ENCODE data around the gene PRPF19.

The PRPF19 gene

GRCh38 chr11:60915248-60915914 lies 9.0 kb upstream of the PRPF19 start:
- peak overlapping the region; percentile 91 for H3K4me3 ChIP-seq (ENCODE audit: low read depth, low read length)
- TF ChIP-seq, protein P1, sequence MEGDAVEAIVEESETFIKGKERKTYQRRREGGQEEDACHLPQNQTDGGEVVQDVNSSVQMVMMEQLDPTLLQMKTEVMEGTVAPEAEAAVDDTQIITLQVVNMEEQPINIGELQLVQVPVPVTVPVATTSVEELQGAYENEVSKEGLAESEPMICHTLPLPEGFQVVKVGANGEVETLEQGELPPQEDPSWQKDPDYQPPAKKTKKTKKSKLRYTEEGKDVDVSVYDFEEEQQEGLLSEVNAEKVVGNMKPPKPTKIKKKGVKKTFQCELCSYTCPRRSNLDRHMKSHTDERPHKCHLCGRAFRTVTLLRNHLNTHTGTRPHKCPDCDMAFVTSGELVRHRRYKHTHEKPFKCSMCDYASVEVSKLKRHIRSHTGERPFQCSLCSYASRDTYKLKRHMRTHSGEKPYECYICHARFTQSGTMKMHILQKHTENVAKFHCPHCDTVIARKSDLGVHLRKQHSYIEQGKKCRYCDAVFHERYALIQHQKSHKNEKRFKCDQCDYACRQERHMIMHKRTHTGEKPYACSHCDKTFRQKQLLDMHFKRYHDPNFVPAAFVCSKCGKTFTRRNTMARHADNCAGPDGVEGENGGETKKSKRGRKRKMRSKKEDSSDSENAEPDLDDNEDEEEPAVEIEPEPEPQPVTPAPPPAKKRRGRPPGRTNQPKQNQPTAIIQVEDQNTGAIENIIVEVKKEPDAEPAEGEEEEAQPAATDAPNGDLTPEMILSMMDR (IDR thresholded peaks at IDR 0.05; ENCODE audit: insufficient read depth, low read depth, low read length, missing control alignments), result peak; percentile 36
- peak; percentile 89 for DNase-seq (ENCODE audit: low read depth)

GRCh38 chr11:60914633-60915247 lies 8.4 kb upstream of the PRPF19 start:
- TF ChIP-seq, protein P1 (IDR thresholded peaks at IDR 0.05; ENCODE audit: insufficient read depth, low read depth, low read length, missing control alignments), result no peak
- H3K4me3 ChIP-seq (ENCODE audit: low read depth, low read length), result peak overlapping the region; percentile 91
- peak; percentile 44 for DNase-seq (ENCODE audit: low read depth)

GRCh38 chr11:60913793-60914632 lies 7.6 kb upstream of the PRPF19 start, which contains the start of gene TMEM109:
TMEM109 (plus strand) TSS chr11:60914158; CDS start chr11:60919694, 5,536 bp downstream.
- TF ChIP-seq, protein P1 (IDR thresholded peaks at IDR 0.05; ENCODE audit: insufficient read depth, low read depth, low read length, missing control alignments), result no peak
- H3K4me3 ChIP-seq (ENCODE audit: low read depth, low read length), result peak within 1 kb of the TSS; percentile 91
- peak; percentile 94 for DNase-seq (ENCODE audit: low read depth)

DNA sequence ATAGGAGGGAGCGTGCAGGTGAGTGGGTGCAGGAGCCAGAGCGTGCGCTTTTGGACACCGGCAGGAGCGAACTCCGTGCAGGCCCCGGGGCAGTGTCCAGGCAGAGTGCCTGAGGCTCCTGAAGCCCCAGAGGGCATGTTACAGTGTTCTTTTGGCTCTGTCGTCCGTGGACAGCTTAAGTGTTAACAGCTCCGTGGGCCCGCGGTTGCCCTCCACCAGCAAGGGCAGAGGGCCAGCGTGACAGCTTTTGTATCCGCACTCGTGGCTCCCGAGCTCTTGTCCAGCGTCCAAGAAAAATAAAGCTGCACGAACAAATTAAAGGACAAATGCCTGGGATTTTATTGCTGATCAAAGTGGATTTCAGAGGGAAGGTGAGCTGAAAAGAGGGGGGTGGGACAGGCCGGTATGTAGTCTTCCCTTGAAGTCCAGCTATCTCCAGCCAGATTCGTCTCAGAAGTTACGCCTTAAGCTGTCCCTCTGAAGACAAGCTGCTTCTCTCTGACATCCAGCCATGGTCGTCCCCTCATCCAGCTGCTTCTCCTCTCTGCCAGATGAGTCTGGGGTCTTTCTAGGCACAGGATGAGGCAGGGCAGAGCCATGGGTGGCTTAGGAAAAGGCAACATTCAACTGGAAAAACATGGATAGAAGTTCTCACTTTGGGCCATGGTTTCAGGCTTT lies 6.6 kb upstream of the PRPF19 start:
- H3K4me3 ChIP-seq (ENCODE audit: low read depth, low read length), result no peak overlapping the region
- DNase-seq (ENCODE audit: low read depth), result no peak
- TF ChIP-seq, protein P1 (IDR thresholded peaks at IDR 0.05; ENCODE audit: insufficient read depth, low read depth, low read length, missing control alignments), result no peak

DNA sequence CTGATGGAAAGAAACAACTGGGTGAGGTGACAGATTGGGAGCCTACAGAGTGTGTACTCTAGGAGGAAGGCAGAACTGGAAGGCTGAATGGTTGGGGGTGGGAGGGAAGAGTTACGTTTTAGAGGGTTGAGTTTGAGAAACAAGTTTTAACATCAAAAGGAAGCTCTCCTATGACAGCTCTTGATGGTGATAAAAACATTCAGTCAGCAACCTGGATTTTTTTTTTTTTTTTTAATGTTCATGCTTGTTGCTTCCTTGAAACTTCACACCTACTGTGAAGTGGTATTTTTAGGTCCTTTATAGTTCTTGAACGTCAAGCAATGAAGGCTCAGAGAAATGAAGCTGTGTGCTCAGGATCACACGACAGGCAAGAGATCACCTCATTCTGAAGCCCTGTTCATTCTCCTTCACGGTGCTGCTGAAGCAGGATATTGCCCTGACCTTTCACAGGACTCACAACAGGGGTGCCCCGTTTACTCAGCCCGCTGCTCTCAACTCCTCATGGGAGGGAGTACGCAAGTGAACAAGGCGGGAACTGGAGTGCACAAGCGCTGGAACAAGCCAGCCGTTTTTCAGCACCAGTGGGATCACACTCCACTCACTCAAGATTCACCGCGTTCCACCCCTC lies 6.0 kb upstream of the PRPF19 start:
- no peak overlapping the region for H3K4me3 ChIP-seq (ENCODE audit: low read depth, low read length)
- no peak for DNase-seq (ENCODE audit: low read depth)
- TF ChIP-seq, protein P1 (IDR thresholded peaks at IDR 0.05; ENCODE audit: insufficient read depth, low read depth, low read length, missing control alignments), result no peak

All from GM12865 (cell line).